GM18505 (cell line): Measurements from ENCODE around the gene CTIF.

Source experiments
- ATAC-seq: cut with Tn5 transposase; IDR thresholded peaks from one replicate; pipeline ENCODE4 v1.9.1; 2021; ENCODE audit not compliant: unreplicated experiment
- POLR2A ChIP-seq: IDR thresholded peaks from 4 replicates; pipeline ENCODE4 v1.6.1; 2011; ENCODE audit warnings: borderline replicate concordance; ENCODE audit not compliant: insufficient read depth, insufficient read length; ENCODE audit errors: extremely low read depth

Gene CTIF

GRCh38 chr18:48629730-48630324 lies 91.0 kb downstream of the CTIF start:
- ATAC-seq = no peak
- TF ChIP-seq POLR2A = no peak

DNA sequence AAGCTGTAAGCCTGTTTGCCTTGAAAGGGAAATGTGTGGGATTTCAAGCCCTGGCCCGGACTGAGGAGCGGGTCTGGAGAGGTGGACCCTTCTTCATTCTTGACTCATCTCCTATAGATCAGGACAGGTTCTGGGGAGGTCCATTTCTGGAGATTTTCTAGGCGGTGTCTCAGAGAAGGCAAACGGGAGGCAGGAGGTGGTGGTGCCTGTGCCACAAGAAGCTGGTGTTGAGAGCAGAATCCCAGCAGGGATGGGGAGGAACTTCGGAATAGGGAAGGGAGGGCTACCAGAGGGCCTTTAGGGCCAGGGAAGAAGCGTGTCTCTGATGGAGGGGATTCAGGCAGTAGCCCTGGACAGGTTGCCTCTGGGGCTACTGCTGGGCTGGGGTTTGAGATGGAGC lies 93.0 kb downstream of the CTIF start:
- TF ChIP-seq POLR2A = no peak
- ATAC-seq = no peak

DNA sequence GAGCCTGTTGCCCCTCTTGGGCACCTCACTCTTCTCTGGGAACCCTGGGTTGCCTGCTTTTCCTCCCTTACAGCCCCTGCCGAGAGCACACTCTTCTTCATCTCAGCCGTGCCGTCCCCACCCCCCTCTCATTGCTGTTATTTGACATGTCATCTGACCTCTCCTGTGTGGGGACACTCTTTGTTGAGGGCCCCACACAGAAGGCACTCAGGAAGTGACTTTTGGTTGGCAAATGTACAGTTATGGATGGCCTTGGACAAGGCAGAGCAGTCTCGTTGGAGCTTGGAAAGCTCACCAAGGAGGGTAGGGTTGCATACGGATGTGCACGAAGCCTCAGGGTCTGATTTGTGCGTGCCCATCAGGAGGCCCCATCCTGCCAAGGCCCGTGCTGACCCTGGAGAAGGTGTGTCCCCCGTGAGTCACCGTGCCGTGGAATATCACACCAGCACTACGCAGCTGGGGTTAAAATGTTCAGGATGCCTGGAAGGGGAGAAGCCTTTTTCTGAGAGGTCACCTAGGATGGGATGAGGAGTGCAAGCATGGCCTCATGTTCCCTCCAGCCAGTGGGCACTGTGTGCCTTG lies 93.9 kb downstream of the CTIF start:
- no peak for TF ChIP-seq POLR2A
- ATAC-seq = no peak

DNA sequence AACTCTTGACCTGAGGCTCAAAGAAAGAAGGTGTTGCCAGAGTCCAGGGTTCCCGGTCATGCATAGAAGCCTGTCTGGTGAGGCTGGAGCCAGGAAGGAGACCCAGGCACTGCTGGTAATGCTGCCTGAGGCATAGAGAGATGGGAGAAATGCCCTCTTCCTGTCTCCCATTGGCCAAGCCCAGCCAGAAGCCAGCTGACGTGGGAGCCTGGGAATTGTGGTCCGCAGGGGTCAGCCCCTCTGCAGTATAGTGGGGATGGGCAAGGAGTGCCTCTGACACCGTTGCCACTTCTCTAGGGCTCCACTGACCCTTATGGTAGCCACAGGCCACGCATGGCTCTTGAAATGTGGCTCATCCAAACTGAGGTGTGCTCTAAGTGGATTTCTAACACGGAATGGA lies 95.7 kb downstream of the CTIF start:
- no peak for TF ChIP-seq POLR2A
- no peak for ATAC-seq

DNA sequence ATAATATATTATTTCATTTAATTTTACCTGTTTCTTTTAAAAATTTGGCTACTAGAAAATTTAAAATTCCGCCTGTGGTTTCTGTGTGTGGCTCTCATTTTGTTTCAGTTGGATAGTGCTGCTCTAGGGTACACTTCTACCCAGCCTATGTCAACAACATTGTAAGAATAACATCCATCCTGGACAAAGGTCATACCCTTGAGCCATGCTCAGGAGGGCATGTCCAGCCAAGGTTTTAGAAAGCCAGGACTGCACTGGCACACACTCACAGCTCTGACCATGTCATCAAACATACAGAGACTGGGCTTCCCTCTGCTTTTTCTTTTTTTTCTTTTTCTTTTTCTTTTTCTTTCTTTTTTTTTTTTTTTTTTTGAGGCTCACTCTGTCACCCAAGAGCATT lies 96.1 kb downstream of the CTIF start:
- ATAC-seq = no peak
- TF ChIP-seq POLR2A = no peak

DNA sequence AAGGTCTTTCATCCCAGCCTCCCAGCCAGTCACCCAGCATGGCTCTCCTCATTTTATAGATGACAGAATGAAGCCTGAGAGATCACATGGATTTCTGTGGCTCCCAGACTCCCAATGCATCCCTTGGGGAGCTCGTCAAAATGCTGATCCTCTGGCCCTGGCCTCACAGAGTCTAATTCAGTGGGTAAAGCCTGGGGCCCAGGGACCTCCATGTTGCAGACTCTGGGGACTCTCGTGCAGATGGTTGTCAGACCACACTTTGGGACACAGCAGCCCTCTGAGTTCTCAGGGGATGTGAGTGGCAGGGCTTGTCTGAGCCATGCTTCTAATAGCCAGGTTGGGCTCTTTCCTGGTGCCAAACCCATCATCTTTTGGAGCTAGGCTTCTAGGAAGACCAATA lies 97.0 kb downstream of the CTIF start:
- ATAC-seq = no peak
- TF ChIP-seq POLR2A = no peak

DNA sequence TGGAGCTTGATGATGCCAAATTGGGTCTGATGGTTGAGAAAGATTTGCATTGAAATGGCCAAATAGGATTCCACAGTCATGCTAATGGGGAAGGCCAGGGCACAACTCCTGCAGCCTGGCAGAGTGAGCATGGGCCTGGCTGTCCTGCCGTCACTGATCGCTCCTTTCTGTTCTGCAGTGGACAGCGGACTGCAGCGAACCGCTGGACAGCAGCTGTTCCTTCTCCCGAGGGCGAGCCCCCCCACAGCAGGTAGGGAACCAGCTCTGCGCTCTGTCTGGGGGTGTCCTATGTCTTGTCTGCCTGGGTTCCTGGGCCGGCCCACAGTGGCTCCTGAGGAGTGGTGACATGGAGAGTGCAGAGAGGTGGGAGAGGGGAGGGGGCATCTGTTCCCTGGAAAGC lies 97.6 kb downstream of the CTIF start:
- ATAC-seq = no peak
- TF ChIP-seq POLR2A = no peak

GRCh38 chr18:48637081-48637990 lies 98.5 kb downstream of the CTIF start:
- TF ChIP-seq POLR2A = no peak

GRCh38 chr18:48638451-48638850 lies 99.6 kb downstream of the CTIF start:
- no peak for ATAC-seq
- no peak for TF ChIP-seq POLR2A

More at GRCh38 chr18:48637081-48637990, 98.5 kb downstream of the CTIF start:
- ATAC-seq = no peak

DNA sequence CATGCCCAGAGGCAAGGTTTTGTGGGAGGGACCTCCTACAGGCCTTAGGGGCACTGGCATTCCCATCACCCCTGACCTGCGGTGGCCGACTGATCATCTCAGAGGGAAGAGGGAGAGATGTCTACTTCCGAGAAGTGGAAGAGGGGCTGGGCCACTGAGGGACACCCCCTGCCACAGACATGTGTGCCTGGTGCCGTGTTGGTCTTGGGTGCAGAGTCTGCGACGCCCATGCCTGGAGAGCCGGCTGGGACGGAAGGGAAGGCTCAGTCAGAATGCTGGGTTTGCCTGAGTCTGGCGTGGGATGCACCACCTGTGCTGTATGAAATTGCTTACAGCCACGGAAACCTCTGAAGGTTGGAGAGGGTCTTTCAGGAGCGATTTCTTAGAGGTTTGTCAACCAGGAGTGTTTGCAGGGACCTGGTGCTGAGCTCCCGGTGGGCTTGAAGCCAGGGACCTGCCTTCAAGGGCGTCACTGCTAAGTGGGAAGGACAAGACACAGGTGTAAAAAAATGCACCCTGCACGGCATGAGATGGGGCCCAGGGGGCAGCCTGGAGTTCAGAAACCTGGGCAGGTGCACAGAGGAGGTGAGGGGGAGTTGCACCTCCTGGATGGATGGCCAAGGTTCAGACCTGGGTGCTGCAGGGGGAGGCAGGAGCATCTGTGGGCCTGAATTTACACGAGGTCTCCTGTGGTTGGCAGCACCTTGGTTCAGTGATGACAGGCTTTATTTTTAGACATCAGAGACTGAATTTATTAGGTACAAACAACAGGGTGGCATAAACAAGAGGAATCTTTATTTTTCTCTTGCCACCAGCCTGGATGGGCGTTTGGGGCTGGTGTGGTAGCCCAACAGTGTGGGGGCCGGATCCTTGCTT lies 100.3 kb downstream of the CTIF start:
- ATAC-seq = no peak
- TF ChIP-seq POLR2A = no peak

DNA sequence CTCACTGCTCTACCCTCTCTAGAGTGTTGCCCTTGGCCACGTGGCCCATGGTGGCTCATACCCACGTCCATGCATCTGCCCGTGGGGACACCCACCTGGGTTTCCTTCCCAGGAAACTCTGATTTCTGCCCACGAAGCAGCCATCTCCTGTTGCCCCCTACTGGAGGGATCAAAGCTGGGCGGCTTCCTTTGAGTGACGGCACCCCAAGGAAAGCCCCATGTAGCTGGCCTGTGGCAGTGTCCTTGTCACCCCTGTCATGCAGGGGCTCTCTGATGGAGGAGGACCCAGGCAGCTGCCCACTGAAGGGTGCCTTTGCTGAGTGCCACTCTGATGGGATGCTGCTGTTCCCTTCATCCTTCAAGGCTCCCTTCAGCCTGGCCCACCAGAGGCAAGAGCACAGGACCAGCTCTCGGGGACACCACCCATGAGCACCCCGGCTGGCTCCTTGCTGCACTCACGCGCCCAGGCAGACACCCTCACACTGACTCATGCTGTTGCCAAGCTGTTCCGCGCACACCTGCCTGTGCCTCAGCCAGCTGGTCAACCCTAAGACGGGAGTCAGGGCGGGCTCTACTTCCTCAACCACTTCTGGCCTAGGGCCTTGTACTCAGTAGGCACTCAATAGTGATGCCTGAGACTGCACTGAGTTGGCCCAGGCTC lies 101.1 kb downstream of the CTIF start:
- ATAC-seq = no peak
- TF ChIP-seq POLR2A = no peak

GRCh38 chr18:48640566-48641270 lies 101.9 kb downstream of the CTIF start:
- no peak for TF ChIP-seq POLR2A
- ATAC-seq = no peak

GRCh38 chr18:48641981-48642380 lies 103.2 kb downstream of the CTIF start:
- no peak for TF ChIP-seq POLR2A
- no peak for ATAC-seq

- no peak for TF ChIP-seq POLR2A
- ATAC-seq = no peak
Measured at GRCh38 chr18:48642503-48642902, 103.7 kb downstream of the CTIF start.
